Myocyte (in vitro differentiated cells): ENCODE results near the gene INTS11. TPM values are rescaled to one million over a fixed set of nuclear protein-coding genes. Genes with fewer than 3 reads are reported as not detected.
A peak's percentile ranks its signal among the peaks of the same experiment; 100 is the strongest.

Source experiments
- DNase-seq: peaks from one replicate; pipeline ENCODE4 v3.0.0-alpha.2; 2012; ENCODE audit warnings: low read depth
- total RNA-seq: library from RNA; depleted of rRNA; stranded (reverse); fragments of >200 nt; gene quantifications from 2 replicates; pipeline ENCODE4 v1.2.3, GENCODE V29; 2014

The INTS11 gene
- total RNA-seq, 1 donor from 2014 or later: 74.5 TPM

DNA sequence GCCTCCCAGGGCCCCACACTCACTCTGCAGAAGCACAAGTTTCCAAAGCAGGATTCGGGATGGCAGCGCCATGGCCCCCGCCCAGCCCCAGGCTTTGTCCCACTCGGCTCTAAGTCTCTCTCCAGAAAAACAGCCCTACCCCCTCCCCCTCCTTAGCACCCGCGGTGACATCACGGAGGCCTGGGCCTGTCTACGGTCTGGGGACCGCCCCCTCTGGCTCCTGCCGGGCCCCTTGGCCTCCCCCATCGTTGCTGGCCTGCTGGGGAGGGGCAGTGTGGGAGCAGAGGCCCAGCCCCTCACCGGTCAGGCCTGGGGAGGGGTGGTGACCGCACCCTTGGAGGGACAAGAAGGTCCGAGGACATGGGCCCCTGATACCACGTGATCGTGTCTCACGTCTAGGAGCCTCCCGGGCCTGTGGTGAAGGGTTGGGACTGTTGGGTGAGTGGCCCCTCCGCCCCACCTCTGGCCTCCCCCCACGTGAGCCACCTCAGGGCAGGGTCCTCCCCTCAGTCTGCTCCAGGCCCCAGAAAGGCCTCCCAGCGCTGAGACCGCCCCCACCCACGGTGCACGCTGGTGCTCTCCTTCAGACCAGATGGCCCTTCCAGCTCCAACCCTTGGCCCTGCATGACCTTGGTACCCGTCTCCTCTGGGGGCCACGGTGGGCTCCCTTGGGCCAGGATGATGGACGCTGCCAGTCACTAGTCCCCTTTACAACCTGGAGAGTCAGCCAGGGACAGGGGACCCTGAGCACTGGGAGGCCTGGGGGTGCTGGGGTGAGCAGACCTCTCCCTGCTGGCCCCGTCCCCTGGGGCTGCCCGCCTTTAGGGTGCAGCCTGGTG lies 34.2 kb upstream of the INTS11 start, which contains the start of gene MXRA8:
MXRA8 (minus strand) TSS at position 123 of the 839 bp plus-strand sequence; CDS start at position 72, 51 bp downstream.
- DNase-seq: peak; percentile 90

DNA sequence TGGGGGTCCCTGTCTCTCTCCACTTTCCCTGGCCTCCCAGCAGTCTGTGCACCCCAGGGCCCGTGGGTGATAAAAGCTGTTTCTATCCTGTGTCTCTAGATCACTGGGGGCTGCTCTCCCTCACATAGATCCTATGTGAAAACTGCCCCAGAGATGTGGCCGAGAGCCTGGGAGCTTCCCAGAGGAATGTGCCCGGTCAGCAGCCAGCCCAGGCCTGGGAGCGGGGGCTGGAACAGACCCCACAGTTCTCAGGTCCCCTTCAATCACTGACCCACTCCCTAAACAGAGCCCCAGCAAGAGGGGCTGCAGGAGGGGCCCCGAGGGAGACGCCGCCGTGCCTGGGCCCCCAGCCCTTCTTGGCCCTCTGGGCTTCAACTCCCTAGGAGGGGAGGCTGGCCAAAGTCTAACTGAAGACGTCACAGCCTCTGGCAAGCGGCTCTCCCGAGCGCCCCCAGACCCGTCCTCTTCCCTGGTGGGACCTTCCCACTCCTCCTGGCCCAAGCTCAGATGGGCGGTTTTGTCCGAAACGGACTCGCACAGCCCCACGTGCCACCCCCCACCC lies 33.5 kb upstream of the INTS11 start:
- DNase-seq: peak; percentile 39

DNA sequence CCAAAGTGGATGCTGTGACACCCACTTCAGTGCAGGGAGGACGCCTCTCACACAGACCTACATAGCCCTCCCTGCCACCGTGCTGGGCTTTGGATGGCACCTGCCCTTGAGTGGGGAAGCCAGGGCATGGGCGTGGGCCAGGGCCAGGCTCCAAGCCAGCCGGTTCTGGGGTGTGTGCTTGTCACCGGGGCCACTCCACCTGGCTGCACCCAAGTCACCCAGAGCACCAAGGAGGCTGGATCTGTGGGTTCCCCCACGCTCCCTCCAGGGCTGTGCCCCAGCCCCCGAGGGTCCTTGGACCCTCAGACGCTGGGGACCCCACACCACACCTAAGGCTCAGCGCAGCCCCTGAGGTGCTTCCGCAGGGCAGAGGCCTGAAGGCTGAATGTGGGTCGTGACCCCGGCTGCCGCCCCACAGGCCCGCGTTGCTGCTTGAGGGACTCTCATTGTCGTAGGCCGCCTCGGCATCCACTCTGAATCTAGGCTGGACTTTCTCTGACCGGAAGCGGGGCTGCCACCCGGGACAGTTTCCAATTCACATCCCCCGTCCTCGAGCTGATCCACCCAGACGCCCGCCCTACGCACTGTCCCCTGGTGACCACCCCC lies 32.4 kb upstream of the INTS11 start:
- peak; percentile 38 for DNase-seq

DNA sequence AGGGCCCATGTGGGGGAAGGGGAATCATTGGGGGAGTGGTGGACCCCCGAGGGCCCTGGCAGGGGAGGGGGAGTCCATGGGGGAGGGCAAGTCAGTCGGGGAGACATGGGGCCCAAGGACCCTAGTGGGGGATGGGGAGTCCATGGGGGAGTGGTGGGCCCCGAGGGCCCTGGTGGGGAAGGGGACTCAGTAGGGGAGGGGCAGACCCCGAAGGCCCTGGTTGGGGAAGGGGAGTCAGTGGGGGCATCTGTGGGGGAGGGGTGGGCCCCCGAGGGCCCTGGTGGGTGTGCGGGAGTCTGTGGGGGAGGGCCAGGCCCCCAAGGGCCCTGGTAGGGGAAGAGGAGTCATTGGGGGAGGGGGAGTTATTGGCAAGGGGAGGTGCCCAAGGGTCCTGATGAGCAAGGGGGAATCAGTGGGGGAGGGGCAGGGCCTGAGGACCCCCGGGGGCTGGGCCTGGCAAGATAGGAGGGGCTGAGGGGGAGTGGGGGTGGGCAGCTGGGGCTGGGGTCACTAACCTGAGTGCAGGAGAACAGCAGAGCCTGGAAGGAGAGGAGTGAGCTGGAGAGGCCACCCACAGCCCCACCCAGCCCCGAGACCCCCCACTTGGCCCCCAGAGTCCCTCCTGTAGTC lies 31.8 kb upstream of the INTS11 start:
- no peak for DNase-seq

DNA sequence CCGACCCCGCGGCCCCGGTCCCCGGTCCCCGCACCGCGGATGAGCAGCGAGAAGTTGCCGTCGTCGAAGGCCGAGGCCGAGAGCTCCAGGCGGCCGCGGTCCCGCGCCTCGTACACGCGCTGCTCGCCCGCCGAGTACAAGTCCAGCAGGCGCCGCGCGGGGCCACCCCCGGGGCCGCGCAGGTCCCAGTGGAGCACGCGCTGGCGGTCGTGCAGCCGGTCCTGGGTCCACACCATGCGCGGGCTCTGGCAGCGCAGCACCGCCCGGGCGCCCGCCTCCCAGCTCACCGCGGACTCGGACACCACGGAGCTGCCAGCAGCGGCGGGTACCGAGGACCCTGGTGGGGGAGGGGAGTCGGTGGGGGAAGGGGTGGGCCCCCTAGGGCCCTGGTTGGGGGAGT lies 31.0 kb upstream of the INTS11 start:
- no peak for DNase-seq

DNA sequence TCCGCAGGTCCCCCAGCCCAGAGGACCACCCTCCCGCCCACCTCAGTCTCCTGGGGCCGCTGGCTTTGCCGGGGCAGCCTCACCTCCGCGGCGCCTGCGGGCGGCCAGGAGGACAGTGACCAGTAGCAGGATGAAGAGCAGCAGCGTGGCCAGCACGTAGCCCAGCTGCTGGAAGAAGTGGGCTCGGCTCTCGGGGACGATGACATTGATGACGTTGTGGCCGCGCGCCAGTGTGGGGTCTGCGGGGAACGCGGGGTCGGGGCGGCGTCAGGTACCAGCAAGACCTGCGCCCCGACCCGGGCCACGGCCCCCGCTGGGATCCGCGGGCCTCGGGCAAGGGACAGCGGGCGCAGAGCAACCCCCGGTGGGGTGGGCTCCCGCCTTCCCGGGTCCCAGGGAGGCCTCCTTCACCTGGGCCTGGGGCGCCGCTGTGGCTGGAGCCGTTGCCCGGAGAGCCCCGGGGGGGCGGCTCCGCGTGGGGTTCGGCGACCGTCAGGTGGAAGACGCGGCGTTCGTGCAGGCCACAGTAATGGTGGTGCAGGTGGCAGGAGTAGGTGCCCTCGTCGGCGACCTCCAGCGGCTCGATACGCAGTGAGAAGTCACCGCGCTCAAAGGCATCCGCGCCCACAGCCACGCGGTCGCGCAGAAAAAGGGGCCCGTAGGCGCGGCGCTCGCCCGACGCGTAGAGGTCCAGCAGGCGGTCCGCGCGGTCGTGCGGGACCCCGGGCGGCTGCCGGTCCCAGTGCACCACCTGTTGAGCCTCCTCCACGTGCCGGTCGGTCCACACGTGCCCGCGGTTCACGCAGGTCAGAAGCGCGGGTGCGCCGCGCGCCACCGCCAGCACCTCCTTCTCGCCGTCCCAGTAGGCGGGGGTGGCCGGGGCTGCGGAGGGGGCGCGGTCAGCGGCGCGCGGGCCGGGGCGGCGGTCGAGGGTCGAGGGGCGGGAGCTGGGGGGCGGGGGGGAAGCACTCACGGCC lies 30.1 kb upstream of the INTS11 start:
- DNase-seq: no peak

DNA sequence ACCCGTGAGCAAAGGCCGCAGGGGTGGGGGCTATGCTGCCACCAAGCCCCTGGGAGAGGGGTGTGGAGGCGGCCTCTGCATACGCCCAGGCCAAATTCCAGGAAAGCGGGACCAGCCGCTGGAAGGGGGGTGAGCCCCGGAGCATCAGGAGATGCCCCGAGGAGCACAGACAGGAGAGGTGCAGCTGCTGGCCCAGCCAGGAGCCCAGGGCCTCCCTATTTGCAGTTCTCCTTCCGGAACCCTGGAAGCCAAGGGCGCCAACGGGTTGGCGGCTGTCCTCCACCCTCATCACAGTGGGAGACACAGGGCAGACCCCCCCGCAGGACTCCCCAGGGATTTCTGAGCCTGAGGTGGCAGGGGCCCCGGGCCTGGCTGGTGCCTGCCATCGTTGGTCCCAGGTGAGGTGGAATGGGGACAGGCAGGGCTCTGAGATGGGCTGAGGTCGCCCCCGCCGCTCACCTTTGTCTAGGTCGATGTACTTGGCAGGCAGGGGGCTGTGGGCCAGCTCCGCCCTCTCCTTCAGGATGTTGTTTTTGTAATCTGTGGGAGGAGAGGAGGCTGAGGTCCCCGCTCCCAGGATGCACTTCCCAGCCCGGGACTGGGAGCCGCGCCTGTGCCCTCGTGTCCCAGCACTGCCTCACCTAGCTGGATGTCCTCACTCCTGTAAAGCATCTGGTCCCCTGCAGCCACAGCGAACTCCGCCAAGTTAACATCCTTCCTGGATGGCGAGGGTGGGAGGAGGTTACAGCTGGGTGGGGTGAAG lies 29.1 kb upstream of the INTS11 start:
- DNase-seq: no peak

DNA sequence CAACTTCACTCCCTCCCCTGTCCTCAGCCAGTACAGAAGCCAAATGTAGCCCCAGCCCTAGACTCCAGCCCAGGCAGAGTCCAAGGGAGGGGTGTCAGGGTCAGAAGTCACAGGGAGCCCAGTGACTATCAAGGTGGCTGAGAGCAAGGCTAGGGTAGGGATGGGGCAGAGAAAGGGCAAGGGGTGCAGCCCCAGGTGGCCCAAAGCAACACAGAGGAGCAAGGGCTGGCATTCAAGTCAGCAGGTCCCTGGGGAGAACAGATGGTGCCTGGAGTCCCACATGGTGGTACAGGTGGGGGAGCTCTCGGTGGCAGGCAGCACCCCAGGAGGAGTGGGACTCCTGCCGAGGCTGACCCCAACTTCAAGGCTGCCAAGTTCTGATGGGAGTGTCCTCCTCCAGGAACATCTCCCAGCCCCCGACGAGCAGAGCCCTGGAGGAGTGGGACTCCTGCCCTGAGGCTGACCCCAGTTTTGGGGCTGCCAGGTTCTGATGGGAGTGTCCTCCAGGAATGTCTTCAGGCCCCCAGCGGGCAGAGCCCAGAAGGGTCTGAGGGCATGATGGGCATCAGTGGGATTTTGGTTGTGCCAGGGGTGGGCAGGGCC lies 28.4 kb upstream of the INTS11 start:
- no peak for DNase-seq

DNA sequence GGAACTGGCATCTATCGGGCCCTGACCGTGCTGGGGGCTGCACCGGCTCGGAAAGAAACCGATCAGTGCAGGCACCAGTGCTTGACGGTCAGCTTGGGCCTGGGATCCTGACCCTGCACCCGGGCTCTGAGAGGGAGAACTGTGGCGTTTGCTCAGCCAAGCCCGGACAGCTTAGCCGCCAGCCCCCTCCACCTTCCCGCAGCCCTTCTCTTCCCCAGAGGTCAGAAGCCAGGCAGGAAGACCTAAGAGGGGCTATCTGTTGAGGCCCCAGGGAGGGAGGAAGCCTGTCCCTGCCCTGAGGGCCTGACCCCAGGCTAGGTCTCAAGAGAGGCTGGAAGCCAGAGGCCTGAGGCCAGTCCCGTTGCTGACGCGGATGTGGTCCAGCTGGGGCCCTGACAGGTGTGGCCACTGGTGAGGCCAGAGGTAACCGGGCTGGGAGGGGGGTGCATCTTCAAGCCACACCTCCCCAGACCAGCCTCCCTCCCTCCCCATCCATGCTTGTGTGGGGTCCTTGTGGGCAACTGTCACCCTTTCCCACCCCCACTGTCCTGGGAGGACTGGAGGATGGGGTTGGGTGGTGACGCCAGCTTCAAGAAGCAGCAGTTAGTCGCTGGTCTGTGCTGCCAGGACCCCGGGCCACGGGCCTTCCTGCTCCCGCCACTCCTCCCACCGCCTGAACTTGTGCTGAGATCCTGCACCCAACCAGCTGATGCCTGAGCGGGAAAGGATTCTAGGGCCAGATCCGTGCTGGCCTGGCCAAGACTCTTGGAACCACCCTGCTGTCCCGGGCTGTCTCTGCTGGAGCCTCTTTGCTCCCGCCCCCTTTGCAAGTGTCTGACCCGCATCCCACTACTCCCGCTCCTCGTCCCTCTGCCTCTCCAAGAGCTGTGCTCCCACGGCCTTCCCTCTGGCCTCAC lies 27.3 kb upstream of the INTS11 start:
- DNase-seq: peak; percentile 55

DNA sequence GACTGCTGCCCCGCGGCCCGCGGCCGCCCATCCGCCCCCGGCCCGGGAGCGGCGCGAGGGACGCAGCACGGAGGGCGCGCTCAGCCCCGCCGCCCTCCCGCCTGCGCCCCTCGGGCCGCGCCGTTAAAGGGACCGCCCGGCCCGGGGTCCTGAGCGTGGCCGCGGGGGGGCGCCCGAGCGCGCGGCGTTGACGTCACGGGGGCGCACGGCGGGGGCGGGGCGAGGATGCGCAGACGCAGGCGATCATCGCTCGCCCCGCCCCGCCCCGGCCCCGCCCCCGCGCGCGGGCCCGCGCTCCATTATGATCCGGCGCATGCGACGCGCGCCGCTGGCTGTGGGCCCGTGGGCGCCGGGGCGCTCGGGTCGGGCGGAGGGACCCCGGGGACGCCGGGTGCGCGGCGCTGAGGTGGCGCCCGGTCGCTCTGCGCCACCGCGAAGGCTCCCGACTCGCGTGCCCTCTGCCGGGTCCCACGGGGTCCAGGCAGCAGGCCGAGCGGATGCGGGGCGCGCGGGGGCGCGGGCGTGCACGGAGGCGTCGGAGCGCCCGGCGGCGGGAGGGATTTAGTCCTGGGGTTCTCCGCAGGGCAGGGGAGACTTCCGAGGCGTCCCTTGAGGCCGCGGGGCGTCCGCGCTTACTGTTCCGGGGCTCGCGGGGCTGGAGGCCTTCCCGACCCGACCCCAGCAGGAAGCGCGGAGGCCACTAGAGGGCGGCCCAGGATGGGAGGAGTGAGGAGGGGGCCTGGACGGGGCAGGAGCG lies 25.0 kb upstream of the INTS11 start, which contains the start of gene DVL1:
DVL1 (minus strand) TSS at position 163 of the 757 bp plus-strand sequence. CDS start 353 bp downstream, outside the sequence.
- DNase-seq: peak; percentile 79

DNA sequence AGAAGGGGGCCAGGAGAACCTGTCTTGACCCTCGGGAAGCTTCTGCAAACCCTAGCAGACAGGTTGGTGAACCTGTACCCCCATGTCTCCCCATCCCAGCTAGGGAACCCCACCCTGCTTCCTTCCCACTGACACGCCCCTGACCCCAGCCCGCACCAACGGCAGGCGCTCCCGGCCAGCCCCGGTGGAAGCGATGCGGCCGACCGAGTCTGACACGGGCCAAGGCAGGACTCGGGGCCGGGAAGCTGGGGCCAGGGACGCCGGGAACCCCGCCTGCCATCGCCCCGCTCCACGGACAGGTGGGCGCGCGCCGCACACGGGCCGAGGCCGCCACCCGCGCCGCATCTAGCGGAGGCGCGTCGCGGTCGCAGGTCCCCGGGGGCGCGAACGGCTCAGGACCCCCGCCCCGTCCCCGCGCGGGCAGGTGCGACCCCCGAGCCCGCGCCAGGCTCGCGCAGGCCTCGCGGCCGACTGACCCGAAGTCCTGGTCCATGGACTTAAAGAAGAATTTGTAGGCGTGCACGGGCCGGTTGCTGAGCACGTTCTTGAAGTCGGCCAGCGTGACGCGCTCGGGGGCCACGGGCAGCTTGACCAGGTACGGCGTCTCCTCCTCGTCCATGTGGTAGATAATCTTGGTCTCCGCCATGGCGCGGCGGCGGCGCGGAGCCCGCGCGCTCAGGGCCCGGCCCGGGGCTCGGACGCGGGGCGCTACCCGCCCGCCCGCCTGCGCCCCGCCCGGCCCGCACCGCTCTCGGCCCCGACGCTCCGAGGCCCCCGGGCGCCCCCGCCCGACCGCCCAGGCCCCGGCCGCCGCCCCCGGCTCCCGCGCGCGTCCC lies 24.2 kb upstream of the INTS11 start:
- no peak for DNase-seq

DNA sequence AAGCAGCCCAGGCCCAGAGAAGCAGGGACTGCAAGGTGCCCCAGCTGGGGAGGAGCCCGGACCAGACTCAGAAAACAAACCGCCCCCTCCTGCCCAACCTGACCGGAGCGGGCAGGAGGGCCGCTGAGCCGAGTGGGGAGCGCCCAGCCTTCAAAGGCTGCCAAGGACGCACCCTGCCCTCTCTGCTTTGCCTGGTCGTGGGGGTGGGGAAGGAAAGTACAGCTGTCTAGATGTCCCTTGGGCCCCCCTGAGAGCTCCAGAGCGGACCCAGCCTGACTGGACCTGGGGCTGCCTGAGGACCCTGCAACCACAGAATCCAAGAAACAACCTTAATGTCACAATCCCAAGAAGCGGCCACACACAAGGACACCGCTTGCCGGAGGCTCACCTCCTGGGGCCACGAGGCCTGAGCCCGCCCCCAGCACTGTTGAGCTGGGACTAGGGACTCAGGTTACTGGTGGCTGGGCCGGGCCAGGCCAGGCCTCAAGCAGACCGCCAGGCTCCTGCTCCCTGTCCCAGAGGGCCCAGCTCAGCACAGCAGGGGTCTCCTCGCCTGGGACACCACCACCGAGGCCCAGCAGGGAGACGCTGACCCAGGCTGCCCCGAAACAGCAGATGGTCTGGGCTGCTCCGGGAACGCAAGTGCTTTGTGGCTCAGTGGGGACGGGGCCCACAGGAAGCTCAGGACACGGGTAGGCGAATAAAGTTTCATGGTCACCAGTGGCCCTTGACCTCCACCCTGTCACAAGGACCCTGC lies 23.4 kb upstream of the INTS11 start:
- peak; percentile 60 for DNase-seq

DNA sequence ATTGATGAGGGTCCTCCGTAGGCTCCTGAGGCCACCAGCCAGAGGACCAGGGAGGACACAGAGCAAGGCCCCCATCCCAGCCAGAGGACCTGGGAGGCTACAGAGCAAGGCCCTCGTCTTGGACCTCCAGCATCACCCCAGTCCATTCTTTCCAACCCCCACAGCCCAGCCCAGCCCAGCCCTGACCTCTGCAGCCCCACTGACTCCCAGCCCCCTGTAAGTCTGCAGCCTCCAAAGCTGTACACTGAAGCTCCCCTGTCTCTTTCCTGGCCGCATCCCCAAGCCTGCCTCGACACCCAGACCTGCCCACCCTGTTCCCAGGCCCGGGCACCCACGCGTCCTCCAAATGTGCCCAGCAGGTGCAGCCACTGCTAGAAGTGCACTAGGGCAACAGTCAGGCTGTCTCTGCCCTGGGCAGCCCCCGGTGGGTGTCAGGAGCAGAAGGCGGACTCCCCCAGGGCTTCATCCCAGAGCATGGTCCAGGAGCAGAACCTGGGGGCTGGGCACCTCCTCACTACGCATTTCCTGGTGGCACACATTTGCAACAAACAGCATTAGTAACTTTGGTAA lies 22.7 kb upstream of the INTS11 start:
- no peak for DNase-seq

DNA sequence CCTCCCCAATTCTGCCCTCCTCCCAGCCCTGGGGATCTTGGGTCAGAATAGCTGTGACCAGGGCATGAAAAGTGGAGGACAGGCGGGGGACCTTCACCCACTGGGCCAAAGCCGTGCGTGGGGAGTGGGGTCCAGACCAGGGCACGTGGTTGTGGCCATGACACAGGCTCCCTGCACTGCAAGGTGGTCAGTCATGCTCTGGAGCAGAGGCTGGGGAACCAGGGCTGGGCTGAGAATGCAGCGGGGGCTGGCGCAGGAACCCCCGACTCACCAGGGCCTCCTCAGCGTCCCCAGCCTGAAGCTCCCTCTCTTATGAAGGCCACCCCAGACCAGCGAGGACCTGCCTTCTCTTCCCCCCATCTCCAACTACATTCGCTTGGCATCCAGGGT lies 22.0 kb upstream of the INTS11 start:
- DNase-seq: no peak

DNA sequence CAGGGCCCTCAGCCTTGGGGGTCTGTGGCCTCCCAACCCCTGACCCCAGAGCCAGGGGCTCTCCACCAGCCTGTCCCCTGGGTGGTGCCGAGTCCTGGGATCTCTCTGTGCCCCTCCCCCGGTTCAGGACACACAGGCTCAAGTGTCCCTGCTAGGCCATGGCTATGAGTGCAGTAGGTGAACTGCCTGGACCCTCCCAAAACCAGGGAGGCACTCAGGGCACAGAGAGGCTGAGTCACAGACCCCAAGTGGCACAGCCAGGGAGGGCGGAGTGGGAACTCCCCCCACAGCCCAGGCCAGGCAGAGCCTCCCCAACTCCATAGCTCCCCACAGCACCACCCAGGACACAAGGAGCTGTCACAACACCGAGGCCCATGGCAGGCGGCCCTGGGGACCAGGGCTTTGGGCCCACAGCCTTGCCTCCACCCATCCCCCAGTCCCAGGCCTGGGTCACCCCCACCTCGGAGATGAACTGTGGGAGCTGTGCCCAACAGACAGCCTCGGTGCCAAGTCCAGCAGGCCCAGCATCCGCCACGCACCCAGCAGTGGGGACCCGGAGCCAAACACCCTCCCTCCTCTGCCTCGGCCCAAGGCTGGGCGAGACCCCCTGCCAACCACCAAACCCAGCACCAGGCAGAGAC lies 21.5 kb upstream of the INTS11 start:
- no peak for DNase-seq
